ENCODE measurements around the gene CCDC188. TPM values are rescaled to one million over a fixed set of nuclear protein-coding genes. Genes with fewer than 3 reads are reported as not detected.

Gene CCDC188
- total and polyA plus RNA-seq, 9 of the 15 experiments (the other 6 are each of a cell fraction or from before 2014, with no cell fraction given) = not detected

- TF ChIP-seq IRF1 (CRISPR knock-in tag; IDR thresholded peaks at IDR 0.05; ENCODE audit: borderline replicate concordance) = no peak
- no peak for TF ChIP-seq PURB (CRISPR knock-in tag; IDR thresholded peaks at IDR 0.05; ENCODE audit: low read depth)
- no peak for TF ChIP-seq HMG20A (CRISPR knock-in tag; conservative IDR thresholded peaks at IDR 0.05)
- peak; percentile 46 for TF ChIP-seq POLR2B (IDR thresholded peaks at IDR 0.05; ENCODE audit: low read depth, partially characterized antibody)
- TF ChIP-seq SMARCC2 (IDR thresholded peaks at IDR 0.05; ENCODE audit: low read depth) = no peak
- no peak for TF ChIP-seq CREBBP (IDR thresholded peaks at IDR 0.05; ENCODE audit: low read depth, low read length)
- TF ChIP-seq SMARCE1 (IDR thresholded peaks at IDR 0.05) = no peak
- no peak for TF ChIP-seq ZNF184 (CRISPR knock-in tag; IDR thresholded peaks at IDR 0.05)
- TF ChIP-seq SMAD4 (CRISPR knock-in tag; conservative IDR thresholded peaks at IDR 0.05) = no peak
- no peak for TF ChIP-seq NFIX (CRISPR knock-in tag; IDR thresholded peaks at IDR 0.05; ENCODE audit: low read depth)
- TF ChIP-seq OTX1 (CRISPR knock-in tag; IDR thresholded peaks at IDR 0.05) = 0 out of 2 replicates have a peak, but pooled peaks have one; percentile 43
- no peak for TF ChIP-seq ZNF318 (IDR thresholded peaks at IDR 0.05; ENCODE audit: borderline replicate concordance in 1 of 2, low read depth in 1 of 2)
- TF ChIP-seq HEY1 (CRISPR knock-in tag; IDR thresholded peaks at IDR 0.05; ENCODE audit: borderline replicate concordance) = no peak
- TF ChIP-seq NFE2 (IDR thresholded peaks at IDR 0.05; ENCODE audit: low read depth) = no peak
- TF ChIP-seq FOXP1 (CRISPR knock-in tag; IDR thresholded peaks at IDR 0.05) = no peak
- TF ChIP-seq ATF1 (CRISPR knock-in tag; IDR thresholded peaks at IDR 0.05) = no peak
- no peak for TF ChIP-seq ATF1 (tag; IDR thresholded peaks at IDR 0.05)
- TF ChIP-seq SIN3B (IDR thresholded peaks at IDR 0.05; ENCODE audit: low read depth) = no peak
- no peak for TF ChIP-seq ZNF124 (CRISPR knock-in tag; IDR thresholded peaks at IDR 0.05)
- no peak for TF ChIP-seq NR2C2 (CRISPR knock-in tag; IDR thresholded peaks at IDR 0.05)
- no peak for TF ChIP-seq NR2C2 (tag; IDR thresholded peaks at IDR 0.05)
These were observed 41.2 kb downstream of the CCDC188 start (continued) for GRCh38 chr22:20109411-20110358.
